H1 (cell line): Measurements from ENCODE around the gene MYO16. TPM values are rescaled to one million over a fixed set of nuclear protein-coding genes. Genes with fewer than 3 reads are reported as not detected.

Experiments
- CTCF ChIA-PET: fragments of 300-600 bp; sonication (Branson Sonifier 250); formaldehyde crosslinking; loops from one replicate; lab custom pipeline; 2021; ENCODE audit not compliant: partially characterized antibody; lab: Charles Lee
- POLR2A ChIA-PET: fragments of 300-600 bp; sonication (Branson Sonifier 250); formaldehyde crosslinking; loops from one replicate; lab custom pipeline; 2021; ENCODE audit warnings: inconsistent platforms; ENCODE audit not compliant: partially characterized antibody; lab: Charles Lee
- DNase-seq, 2 experiments: peaks; one replicate each; pipeline versions ENCODE4 v3.0.0 to v3.0.0-alpha.2; 2010 to 2022; ENCODE audit warnings: low spot score in 2 of 2, low read depth in 1 of 2, mixed read lengths in 1 of 2
- FAIRE-seq: peaks from 2 replicates; lab custom pipeline; 2011; peaks lifted over from hg19 to GRCh38; lab: Jason Lieb, UNC
- H2AFZ ChIP-seq: 2 replicates; pipeline ENCODE4 v1.8.1; 2012; ENCODE audit warnings: low read length, inconsistent platforms
- H2AK5ac ChIP-seq: 2 replicates; pipeline ENCODE4 v1.6.1; 2013; ENCODE audit warnings: low read depth, low read length
- H2BK120ac ChIP-seq: replicated peaks from 2 replicates; pipeline ENCODE3; 2013; ENCODE audit warnings: low read depth, low read length, inconsistent platforms
- H2BK12ac ChIP-seq: 2 replicates; pipeline ENCODE4 v1.6.1; 2013; ENCODE audit warnings: low read depth, low read length
- H2BK15ac ChIP-seq: 2 replicates; pipeline ENCODE4 v1.6.1; 2013; ENCODE audit warnings: low read length
- H2BK20ac ChIP-seq: 2 replicates; pipeline ENCODE4 v1.6.1; 2013; ENCODE audit warnings: low read length
- H2BK5ac ChIP-seq: 2 replicates; pipeline ENCODE4 v1.6.1; 2013; ENCODE audit warnings: low read depth, low read length
- H3K14ac ChIP-seq: 2 replicates; pipeline ENCODE4 v1.6.1; 2013; ENCODE audit warnings: inconsistent platforms; ENCODE audit not compliant: insufficient read length
- H3K18ac ChIP-seq: 2 replicates; pipeline ENCODE4 v1.6.1; 2013; ENCODE audit warnings: low read length; ENCODE audit errors: extremely low read depth
- H3K23ac ChIP-seq: 2 replicates; pipeline ENCODE4 v1.6.1; 2013; ENCODE audit warnings: inconsistent platforms; ENCODE audit not compliant: insufficient read length
- H3K23me2 ChIP-seq: 2 replicates; pipeline ENCODE4 v1.6.1; 2013; ENCODE audit warnings: low read depth, low read length
- H3K27ac ChIP-seq: 2 replicates; pipeline ENCODE4 v1.6.1; 2011; ENCODE audit warnings: low read depth, low read length, inconsistent platforms
- H3K27me3 ChIP-seq, 4 experiments: replicated peaks in 1 of 4; 1 replicate in 1 of 4; 2 replicates in 3 of 4; pipeline versions ENCODE4 v1.6.1 to v1.8.1; 2011 to 2013; ENCODE audit warnings: low read length in 3 of 4, mild to moderate bottlenecking in 3 of 4, inconsistent platforms in 2 of 4, mixed read lengths in 2 of 4, moderate library complexity in 1 of 4; ENCODE audit not compliant: control insufficient read depth in 3 of 4, insufficient read depth in 3 of 4; ENCODE audit errors: extremely low read depth in 1 of 4
- H3K36me3 ChIP-seq, 4 experiments: 2 replicates each; pipeline versions ENCODE4 v1.6.1 to v1.8.1; 2011 to 2013; ENCODE audit warnings: mild to moderate bottlenecking in 4 of 4, low read length in 3 of 4, moderate library complexity in 2 of 4, control low read depth in 1 of 4, inconsistent platforms in 1 of 4; ENCODE audit not compliant: insufficient read depth in 4 of 4, control insufficient read depth in 2 of 4
- H3K4ac ChIP-seq: replicated peaks from 2 replicates; pipeline ENCODE3; 2013; ENCODE audit warnings: low read length, low read depth, mixed read lengths, inconsistent platforms; ENCODE audit not compliant: insufficient read length
- H3K4me1 ChIP-seq, 4 experiments: replicated peaks in 1 of 4; 1 replicate in 1 of 4; 2 replicates in 3 of 4; pipeline versions ENCODE4 v1.6.1 to v1.8.1; 2011 to 2013; ENCODE audit warnings: low read length in 3 of 4, inconsistent platforms in 2 of 4, mixed read lengths in 1 of 4; ENCODE audit not compliant: insufficient read depth in 4 of 4, control insufficient read depth in 3 of 4
- H3K4me2 ChIP-seq, 2 experiments: 2 replicates each; pipeline versions ENCODE4 v1.6.1 to v1.8.1; 2011 to 2013; ENCODE audit warnings: low read depth in 2 of 2, low read length in 2 of 2, control low read depth in 1 of 2, inconsistent platforms in 1 of 2, mild to moderate bottlenecking in 1 of 2; ENCODE audit not compliant: insufficient read depth in 1 of 2
- H3K4me3 ChIP-seq, 4 experiments: fragments of 200-600, 300-600 bp in 1 of 4; sonication (generic), shearing (Covaris generic), sonication (Bioruptor Twin) in 1 of 4; 2 replicates each; pipeline versions ENCODE4 v1.5.1 to v1.8.1; 2011 to 2016; ENCODE audit warnings: low read length in 4 of 4, low read depth in 3 of 4, control low read depth in 2 of 4, inconsistent platforms in 2 of 4, mild to moderate bottlenecking in 2 of 4, mixed read lengths in 1 of 4, moderate library complexity in 1 of 4; ENCODE audit not compliant: insufficient read depth in 2 of 4; ENCODE audit errors: extremely low read depth in 1 of 4
- H3K56ac ChIP-seq: replicated peaks from 2 replicates; pipeline ENCODE3; 2013; ENCODE audit warnings: low read depth, mild to moderate bottlenecking, mixed read lengths, low read length, inconsistent platforms; ENCODE audit not compliant: insufficient read length
- H3K79me1 ChIP-seq: 2 replicates; pipeline ENCODE4 v1.6.1; 2013; ENCODE audit warnings: low read depth, low read length, control low read depth
- H3K79me2 ChIP-seq, 2 experiments: 2 replicates each; pipeline versions ENCODE4 v1.6.1 to v1.8.1; 2012 to 2013; ENCODE audit warnings: low read length in 2 of 2, mild to moderate bottlenecking in 2 of 2, inconsistent platforms in 1 of 2; ENCODE audit not compliant: insufficient read depth in 2 of 2, control insufficient read depth in 1 of 2
- H3K9ac ChIP-seq, 4 experiments: replicated peaks in 1 of 4; 1 replicate in 1 of 4; 2 replicates in 3 of 4; pipeline versions ENCODE4 v1.6.1 to v1.8.1; 2011 to 2013; ENCODE audit warnings: low read depth in 3 of 4, low read length in 3 of 4, control low read depth in 2 of 4, mild to moderate bottlenecking in 2 of 4, moderate library complexity in 2 of 4, inconsistent platforms in 1 of 4; ENCODE audit errors: extremely low read depth in 1 of 4
- H3K9me3 ChIP-seq, 2 experiments: 2 replicates each; pipeline versions ENCODE4 v1.6.1 to v1.8.1; 2012 to 2013; ENCODE audit warnings: mild to moderate bottlenecking in 2 of 2, moderate library complexity in 2 of 2, control low read depth in 1 of 2, inconsistent platforms in 1 of 2, low read depth in 1 of 2, low read length in 1 of 2, mixed read lengths in 1 of 2; ENCODE audit not compliant: insufficient read depth in 2 of 2
- H4K20me1 ChIP-seq, 2 experiments: replicated peaks in 1 of 2; 2 replicates each; pipeline versions ENCODE3 to v1.8.1; 2011 to 2013; ENCODE audit warnings: inconsistent platforms in 2 of 2, low read length in 2 of 2, mild to moderate bottlenecking in 1 of 2; ENCODE audit not compliant: insufficient read depth in 2 of 2, control insufficient read depth in 1 of 2
- H4K5ac ChIP-seq: 2 replicates; pipeline ENCODE4 v1.6.1; 2013; ENCODE audit warnings: low read length, low read depth, mixed read lengths, inconsistent platforms; ENCODE audit not compliant: insufficient read length
- H4K8ac ChIP-seq: 2 replicates; pipeline ENCODE4 v1.8.0; 2013; ENCODE audit warnings: mild to moderate bottlenecking, moderate library complexity, low read length, inconsistent platforms; ENCODE audit not compliant: insufficient read depth; ENCODE audit errors: extremely low read depth
- H4K91ac ChIP-seq: replicated peaks from 2 replicates; pipeline ENCODE3; 2013; ENCODE audit warnings: low read length, mixed read lengths, inconsistent platforms; ENCODE audit not compliant: insufficient read length
- BRCA1 ChIP-seq: IDR thresholded peaks from 2 replicates; pipeline ENCODE4 v1.6.1; 2012; ENCODE audit warnings: low read depth, low read length, improper control_type of control experiment
- WGBS, 2 experiments: shearing (Covaris generic) in 1 of 2; methylation state at CpG; one replicate each; pipeline versions ENCODE4 v1.1.6 to v1.1.7; 2013 to 2015; ENCODE audit warnings: low lambda C conversion rate in 2 of 2, mixed read lengths in 2 of 2, inconsistent platforms in 1 of 2, low coverage in 1 of 2, missing lambda C conversion rate in 1 of 2; ENCODE audit not compliant: insufficient replicate concordance in 2 of 2, insufficient coverage in 1 of 2, insufficient read length in 1 of 2; ENCODE audit errors: extremely low coverage in 1 of 2, missing lambda C conversion rate in 1 of 2; 5-methylcytosine and 5-hydroxymethylcytosine counted together
- polyA plus RNA-seq, 7 experiments: library from polyadenylated mRNA; depleted of rRNA in 3 of 7; stranded (reverse) in 5 of 7; unstranded in 2 of 7; fragments of >200 nt in 5 of 7; fragments of 200-250 nt in 2 of 7; gene quantifications; 1 replicate in 5 of 7; 2 replicates in 1 of 7; 4 replicates in 1 of 7; pipeline versions ENCODE4 v1.2.1 to v1.2.3, GENCODE V29; 2011 to 2013; ENCODE audit warnings: missing spikeins in 2 of 7, mixed read lengths in 2 of 7
- total RNA-seq: library from RNA; stranded (reverse); fragmentation: NEBNext Ultra II Directional; extraction: Animal tissue kit (Norgen Biotek cat#: 25700); gene quantifications from 2 replicates; pipeline ENCODE4 v1.2.1, GENCODE V29; 2021

Gene MYO16
- total and polyA plus RNA-seq, 2 of the 8 experiments (the other 6 are each of a cell fraction or from before 2014, with no cell fraction given): 0.02 to 0.22 TPM

- Histone ChIP-seq H3K23me2 (no peaks in the 10 kb centered on the region), H2BK5ac (no peak overlapping the region), H3K23ac (no peak overlapping the region), H2AFZ (0 out of 2 replicates have a peak overlapping the region, but pooled peaks have one; percentile 11), H3K14ac (no peak overlapping the region), H3K4ac (no peak overlapping the region), H4K91ac (no peak overlapping the region), H2BK15ac (no peak overlapping the region), H2AK5ac (no peak overlapping the region), H4K5ac (no peak overlapping the region), H3K18ac (no peak overlapping the region), H3K4me3 (no peak overlapping the region), H3K36me3 (no peaks in the 10 kb centered on the region), H2BK120ac (no peak overlapping the region), H3K9me3 (no peaks in the 10 kb centered on the region), H3K9ac (no peak overlapping the region), H4K20me1 (no peaks in the 10 kb centered on the region), H3K4me1 (no peaks in the 10 kb centered on the region), H3K27ac (no peak overlapping the region), H4K8ac (no peak overlapping the region), H3K79me2 (no peaks in the 10 kb centered on the region), H2BK12ac (no peak overlapping the region), H3K4me2 (no peak overlapping the region), H3K27me3 (no peaks in the 10 kb centered on the region), H3K56ac (no peak overlapping the region), H3K79me1 (no peaks in the 10 kb centered on the region), H2BK20ac (no peak overlapping the region)
- no peak for FAIRE-seq
- ChIA-PET CTCF (interaction anchor here (0.7 to 0.8 kb wide), 2 partner anchors 8 to 53 kb away, joined by 3 to 4 read pairs; no protein-coding TSS in a partner anchor), POLR2A (no interaction called here)
- 83% methylated on average over 8 of the region's 8 CpGs; no CpG with 5 or more reads in 1 of the 2 experiments for WGBS, 2 experiments
- no peak for TF ChIP-seq BRCA1
- no peak for DNase-seq
These were observed 318.2 kb downstream of the MYO16 start for GRCh38 chr13:108947551-108948030.
